Upper lobe of left lung (tissue), 6 donors: ENCODE results near the gene CCSER2. TPM values are rescaled to one million over a fixed set of nuclear protein-coding genes. Genes with fewer than 3 reads are reported as not detected.
A peak's percentile ranks its signal among the peaks of the same experiment; 100 is the strongest.

Source experiments
- ATAC-seq, 2 donors: fragments of 200-7000 bp; cut with Tn5 transposase; one replicate each; pipeline ENCODE4 v1.9.1; 2022; ENCODE audit warnings: mild to moderate bottlenecking in 2 of 2, moderate library complexity in 2 of 2; ENCODE audit not compliant: low FRiP score in 2 of 2
- DNase-seq, 2 donors: peaks; one replicate each; pipeline ENCODE4 v3.0.0-alpha.2; 2019 to 2020
- H3K27ac ChIP-seq, 4 donors: fragments of 200-600 bp; sonication (generic); one replicate each; pipeline ENCODE4 v1.5.1; 2016 to 2019
- H3K27me3 ChIP-seq, 4 donors: fragments of 200-600 bp; sonication (generic); one replicate each; pipeline ENCODE4 v1.5.1; 2017 to 2019
- H3K36me3 ChIP-seq, 4 donors: fragments of 200-600 bp; sonication (generic); one replicate each; pipeline ENCODE4 v1.5.1; 2016 to 2019
- H3K4me1 ChIP-seq, 4 donors: fragments of 200-600 bp; sonication (generic); one replicate each; pipeline ENCODE4 v1.5.1; 2018 to 2019
- H3K4me3 ChIP-seq, 4 donors: fragments of 200-600 bp; sonication (generic); one replicate each; pipeline ENCODE4 v1.5.1; 2017 to 2019; ENCODE audit warnings: mild to moderate bottlenecking in 2 of 4, moderate library complexity in 1 of 4
- H3K9me3 ChIP-seq, 4 donors: fragments of 200-600 bp; sonication (generic); one replicate each; pipeline ENCODE4 v1.5.1; 2018 to 2019
- CTCF ChIP-seq, 6 experiments: fragments of 450-650 bp in 4 of 6; fragments of 200-600 bp in 2 of 6; sonication (generic) in 2 of 6; IDR thresholded peaks; one replicate each; pipeline ENCODE4 v1.5.1; 2016 to 2019; ENCODE audit warnings: antibody characterized with exemption in 6 of 6
- EP300 ChIP-seq, 4 donors: sonication (generic); formaldehyde crosslinking; IDR thresholded peaks; one replicate each; pipeline ENCODE4 v1.5.1; 2017; ENCODE audit warnings: antibody characterized with exemption in 4 of 4, control low read depth in 2 of 4
- POLR2A ChIP-seq, 4 donors: fragments of 450-650 bp; IDR thresholded peaks; one replicate each; pipeline ENCODE4 v1.5.1; 2016 to 2017; ENCODE audit warnings: antibody characterized with exemption in 4 of 4, mild to moderate bottlenecking in 2 of 4
- POLR2AphosphoS5 ChIP-seq, 2 donors: sonication (generic); formaldehyde crosslinking; IDR thresholded peaks; one replicate each; pipeline ENCODE4 v1.5.1; 2017; ENCODE audit warnings: antibody characterized with exemption in 2 of 2
- WGBS, 2 donors: methylation state at CpG; one replicate each; pipeline ENCODE4 v1.1.5; 2017 to 2018; 5-methylcytosine and 5-hydroxymethylcytosine counted together
- total RNA-seq, 6 donors: library from RNA; depleted of rRNA in 4 of 6; stranded (reverse); fragments of >200 nt in 4 of 6; gene quantifications; one replicate each; pipeline versions ENCODE4 v1.1.0 to v1.2.1, GENCODE V29; 2016 to 2021
- donor health status: DM: no; HTN: no; CAD: no; lungs with moderate emphysema.
- donor health status: DM: no; HTN: yes; CAD: no; lungs with severe emphysema.

CCSER2 gene
- total RNA-seq, 6 donors from 2014 or later = 28.7 to 78.9 (median 52.6) TPM

- H3K27ac ChIP-seq = no peak overlapping the region
- H3K9me3 ChIP-seq = no peaks in the 10 kb centered on the region
- H3K27me3 ChIP-seq = no peaks in the 10 kb centered on the region
- peaks cover 0 to 24% (median 14%) of the 10 kb centered on the region in 4 donors for H3K4me1 ChIP-seq
- ATAC-seq = peak in 1 of 2 donors; percentile 62
- peaks cover 0 to 12% (median 4%) of the 10 kb centered on the region in 4 donors for H3K36me3 ChIP-seq
- no peak overlapping the region for H3K4me3 ChIP-seq
- no peak for DNase-seq
- TF ChIP-seq CTCF (IDR thresholded peaks at IDR 0.05) (peak; percentile 39 to 68 (median 57)), POLR2A (IDR thresholded peaks at IDR 0.05) (no peak), EP300 (IDR thresholded peaks at IDR 0.05) (no peak), POLR2AphosphoS5 (IDR thresholded peaks at IDR 0.05) (no peak)
These were observed 46.6 kb downstream of the CCSER2 start for GRCh38 chr10:84375011-84375410.

- DNase-seq (no peak), ATAC-seq (no peak)
- H3K4me1 ChIP-seq = peaks cover 0 to 24% (median 12%) of the 10 kb centered on the region in 4 donors
- WGBS, 2 donors = 79 to 89% methylated on average over 1 of the region's 1 CpG
- no peak for TF ChIP-seq POLR2A (IDR thresholded peaks at IDR 0.05)
- TF ChIP-seq EP300 (IDR thresholded peaks at IDR 0.05) = no peak
- no peak for TF ChIP-seq CTCF (IDR thresholded peaks at IDR 0.05)
- TF ChIP-seq POLR2AphosphoS5 (IDR thresholded peaks at IDR 0.05) = no peak
- H3K27me3 ChIP-seq = no peaks in the 10 kb centered on the region
- peaks cover 0 to 14% (median 4%) of the 10 kb centered on the region in 4 donors for H3K36me3 ChIP-seq
- no peak overlapping the region for H3K4me3 ChIP-seq
- no peak overlapping the region for H3K27ac ChIP-seq
- no peaks in the 10 kb centered on the region for H3K9me3 ChIP-seq
These were observed 47.5 kb downstream of the CCSER2 start for GRCh38 chr10:84375881-84376280.

GRCh38 chr10:84388148-84388547 is 59.8 kb downstream of the CCSER2 start:
- Histone ChIP-seq H3K4me1 (no peaks in the 10 kb centered on the region), H3K36me3 (peaks cover 0 to 14% (median 0%) of the 10 kb centered on the region in 4 donors), H3K27ac (no peak overlapping the region), H3K4me3 (no peak overlapping the region), H3K27me3 (no peaks in the 10 kb centered on the region), H3K9me3 (no peaks in the 10 kb centered on the region)
- ATAC-seq = no peak
- 96 to 100% methylated on average over 1 of the region's 1 CpG for WGBS, 2 donors
- TF ChIP-seq EP300 (IDR thresholded peaks at IDR 0.05) (no peak), CTCF (IDR thresholded peaks at IDR 0.05) (no peak), POLR2AphosphoS5 (IDR thresholded peaks at IDR 0.05) (no peak), POLR2A (IDR thresholded peaks at IDR 0.05) (no peak)
- no peak for DNase-seq

- no peak overlapping the region for H3K27ac ChIP-seq
- H3K9me3 ChIP-seq = no peaks in the 10 kb centered on the region
- no peak for TF ChIP-seq CTCF (IDR thresholded peaks at IDR 0.05)
- no peak for TF ChIP-seq POLR2A (IDR thresholded peaks at IDR 0.05)
- no peak for TF ChIP-seq POLR2AphosphoS5 (IDR thresholded peaks at IDR 0.05)
- TF ChIP-seq EP300 (IDR thresholded peaks at IDR 0.05) = no peak
- 91 to 97% methylated on average over 4 of the region's 4 CpGs for WGBS, 2 donors
- ATAC-seq (no peak), DNase-seq (no peak)
- no peak overlapping the region for H3K4me3 ChIP-seq
- no peaks in the 10 kb centered on the region for H3K4me1 ChIP-seq
- no peaks in the 10 kb centered on the region for H3K27me3 ChIP-seq
- peaks cover 0 to 14% (median 0%) of the 10 kb centered on the region in 4 donors for H3K36me3 ChIP-seq
These were observed 62.0 kb downstream of the CCSER2 start for GRCh38 chr10:84390364-84390763.

GRCh38 chr10:84391326-84391725 is 62.9 kb downstream of the CCSER2 start:
- no peak overlapping the region for H3K4me3 ChIP-seq
- H3K27ac ChIP-seq = no peak overlapping the region
- TF ChIP-seq POLR2AphosphoS5 (IDR thresholded peaks at IDR 0.05) (no peak), POLR2A (IDR thresholded peaks at IDR 0.05) (no peak), CTCF (IDR thresholded peaks at IDR 0.05) (no peak), EP300 (IDR thresholded peaks at IDR 0.05) (no peak)
- H3K4me1 ChIP-seq = no peaks in the 10 kb centered on the region
- WGBS, 2 donors = 94% methylated on average over 4 of the region's 4 CpGs
- no peaks in the 10 kb centered on the region for H3K9me3 ChIP-seq
- H3K36me3 ChIP-seq = peaks cover 0 to 14% (median 0%) of the 10 kb centered on the region in 4 donors
- no peak for ATAC-seq
- DNase-seq = no peak
- H3K27me3 ChIP-seq = no peaks in the 10 kb centered on the region
